K562 (cell line): ENCODE data around the gene SMC5. TPM values are rescaled to one million over a fixed set of nuclear protein-coding genes. Genes with fewer than 3 reads are reported as not detected.

Experiments
- ATAC-seq: fragments of 200-7000 bp; cut with Tn5 transposase; 3 replicates; pipeline ENCODE4 v1.9.1; 2020; ENCODE audit warnings: moderate library complexity
- BruUV-seq: library from RNA; stranded (reverse); fragments of 400-500 nt; replicated peaks from 2 replicates; lab custom pipeline; 2021; lab: Mats Ljungman, UMichigan
- CTCF ChIA-PET: fragments of 300-600 bp; formaldehyde crosslinking; extraction: SDS; loops from one replicate; lab custom pipeline; 2021; ENCODE audit warnings: low intra/inter-chr PET ratio; lab: Yijun Ruan, JAX
- POLR2A ChIA-PET: fragments of 300-600, 350-650 bp; sonication (Branson Sonifier 250); formaldehyde crosslinking; extraction: SDS; loops from one replicate; lab custom pipeline; 2021; ENCODE audit warnings: antibody characterized with exemption, inconsistent platforms; lab: Yijun Ruan, JAX
- DNase-seq, 4 experiments: peaks; one replicate each; pipeline versions ENCODE4 v3.0.0 to v3.0.0-alpha.2; 2011 to 2018; ENCODE audit warnings: low spot score in 3 of 4, mixed read lengths in 3 of 4; ENCODE audit errors: extremely low read depth in 1 of 4
- FAIRE-seq: peaks from 2 replicates; lab custom pipeline; 2011; peaks lifted over from hg19 to GRCh38; lab: Jason Lieb, UNC
- H2AFZ ChIP-seq: 2 replicates; pipeline ENCODE4 v1.6.0; 2011; ENCODE audit warnings: low read depth, low read length, control low read depth, inconsistent platforms
- H3K27ac ChIP-seq: fragments of 200-600 bp; 3 replicates; pipeline ENCODE4 v1.8.0; 2011; ENCODE audit warnings: low read depth, mild to moderate bottlenecking, control low read depth, inconsistent platforms, low read length, moderate library complexity, mixed read lengths; ENCODE audit errors: extremely low read depth
- H3K27me3 ChIP-seq, 2 experiments: fragments of 300-600 bp in 1 of 2; 2 replicates in 1 of 2; 3 replicates in 1 of 2; pipeline versions ENCODE4 v1.6.0 to v1.8.0; 2011; ENCODE audit warnings: inconsistent platforms in 2 of 2, low read length in 2 of 2, mild to moderate bottlenecking in 1 of 2, mixed read lengths in 1 of 2, moderate library complexity in 1 of 2; ENCODE audit not compliant: control insufficient read depth in 2 of 2, insufficient read depth in 2 of 2
- H3K36me3 ChIP-seq: fragments of 300-600 bp; 3 replicates; pipeline ENCODE4 v1.8.0; 2011; ENCODE audit warnings: mild to moderate bottlenecking, low read length, inconsistent platforms; ENCODE audit not compliant: control insufficient read depth, insufficient read depth
- H3K4me1 ChIP-seq, 2 experiments: fragments of 200-600 bp in 1 of 2; replicated peaks in 1 of 2; 2 replicates in 1 of 2; 3 replicates in 1 of 2; pipeline versions ENCODE4 v1.5.1 to v1.8.0; 2011; ENCODE audit warnings: inconsistent platforms in 2 of 2, low read length in 2 of 2, mild to moderate bottlenecking in 1 of 2, mixed read lengths in 1 of 2, moderate library complexity in 1 of 2; ENCODE audit not compliant: control insufficient read depth in 2 of 2, insufficient read depth in 2 of 2
- H3K4me2 ChIP-seq: 2 replicates; pipeline ENCODE4 v1.6.1; 2011; ENCODE audit warnings: low read length, control low read depth, inconsistent platforms, mixed read lengths; ENCODE audit not compliant: insufficient read depth
- H3K4me3 ChIP-seq: fragments of 200-600 bp; sonication (generic), shearing (Covaris generic); 2 replicates; pipeline ENCODE4 v1.5.1; 2016; ENCODE audit warnings: control low read depth, inconsistent platforms
- H3K79me2 ChIP-seq: fragments of 200-600 bp; 3 replicates; pipeline ENCODE4 v1.8.0; 2011; ENCODE audit warnings: low read length, inconsistent platforms; ENCODE audit not compliant: control insufficient read depth, insufficient read depth
- H3K9ac ChIP-seq, 2 experiments: 2 replicates each; pipeline versions ENCODE4 v1.6.0 to v1.6.1; 2011; ENCODE audit warnings: low read depth in 2 of 2, low read length in 2 of 2, control low read depth in 1 of 2, inconsistent platforms in 1 of 2, mild to moderate bottlenecking in 1 of 2, mixed read lengths in 1 of 2; ENCODE audit not compliant: insufficient read depth in 1 of 2
- H3K9me1 ChIP-seq: one replicate; pipeline ENCODE4 v1.6.0; 2011; ENCODE audit warnings: inconsistent platforms, mild to moderate bottlenecking, low read length, moderate library complexity; ENCODE audit not compliant: control insufficient read depth, insufficient read depth
- H3K9me3 ChIP-seq: replicated peaks from 2 replicates; pipeline ENCODE4 v1.5.1; 2011; ENCODE audit warnings: low read depth, low read length, inconsistent platforms; ENCODE audit not compliant: control insufficient read depth, insufficient read depth
- H4K20me1 ChIP-seq: replicated peaks from 2 replicates; pipeline ENCODE4 v1.6.1; 2011; ENCODE audit warnings: low read length, inconsistent platforms, mixed read lengths; ENCODE audit not compliant: control insufficient read depth, insufficient read depth
- ARID1B ChIP-seq: fragments of 450-650 bp; IDR thresholded peaks from 2 replicates; pipeline ENCODE4 v1.6.1; 2016; ENCODE audit warnings: antibody characterized with exemption, mild to moderate bottlenecking, inconsistent platforms
- FOXA1 ChIP-seq: fragments of 450-650 bp; IDR thresholded peaks from 2 replicates; pipeline ENCODE4 v1.6.1; 2016; ENCODE audit warnings: mild to moderate bottlenecking, borderline replicate concordance
- JUND ChIP-seq, 2 experiments: IDR thresholded peaks; 2 replicates in 1 of 2; 3 replicates in 1 of 2; pipeline ENCODE4 v1.6.1; 2011; ENCODE audit warnings: borderline replicate concordance in 2 of 2, low read depth in 2 of 2, low read length in 2 of 2, improper control_type of control experiment in 1 of 2, missing biosample characterization in 1 of 2, missing genetic modification characterization in 1 of 2, missing genetic modification reagents in 1 of 2
- MCM5 ChIP-seq: fragments of 450-650 bp; IDR thresholded peaks from 2 replicates; pipeline ENCODE4 v1.6.1; 2016; ENCODE audit warnings: low read depth
- MTA2 ChIP-seq: fragments of 450-650 bp; IDR thresholded peaks from 2 replicates; pipeline ENCODE4 v1.6.1; 2016; ENCODE audit warnings: low read depth
- MXD1 ChIP-seq: fragments of 250-450 bp; sonication (Bioruptor Pico); IDR thresholded peaks from 2 replicates; pipeline ENCODE4 v1.8.0; 2021; ENCODE audit warnings: borderline replicate concordance, mild to moderate bottlenecking, moderate library complexity; ENCODE audit not compliant: poor library complexity, severe bottlenecking
- POLR2AphosphoS5 ChIP-seq: IDR thresholded peaks from 2 replicates; pipeline ENCODE4 v1.6.1; 2011; ENCODE audit warnings: mild to moderate bottlenecking, low read depth, low read length, moderate library complexity; ENCODE audit not compliant: control insufficient read depth, insufficient read depth
- TRIM24 ChIP-seq, 2 experiments: fragments of 450-650 bp; IDR thresholded peaks; 2 replicates each; pipeline ENCODE4 v1.6.1; 2016
- ZNF140 ChIP-seq: fragments of 250-450 bp; sonication (Bioruptor Pico); IDR thresholded peaks from 2 replicates; pipeline ENCODE4 v1.8.0; 2021; ENCODE audit warnings: moderate library complexity, mild to moderate bottlenecking, inconsistent platforms
- ZNF584 ChIP-seq: fragments of 200-800 bp; sonication (Bioruptor generic); IDR thresholded peaks from 2 replicates; pipeline ENCODE4 v1.6.1; 2016; ENCODE audit warnings: low read depth, mild to moderate bottlenecking, missing genetic modification characterization, missing compliant biosample characterization
- WGBS: fragments of 100-300 bp; shearing (Covaris generic); methylation state at CpG from one replicate; pipeline ENCODE4 v1.1.6; 2016; ENCODE audit warnings: low coverage, mixed read lengths; ENCODE audit not compliant: insufficient coverage; ENCODE audit errors: missing lambda C conversion rate; 5-methylcytosine and 5-hydroxymethylcytosine counted together
- in situ Hi-C: fragments of 300-500 bp; cut with MboI; formaldehyde crosslinking; loops from 4 replicates; pipeline ENCODE4 v1.15.0; 2018; ENCODE audit warnings: inconsistent platforms, mixed read lengths
- intact Hi-C: fragments of 100-400 bp; cut with micrococcal nuclease; formaldehyde crosslinking; loops from 2 replicates; pipeline ENCODE4 v1.14.2; 2022
- polyA plus RNA-seq, 8 experiments: library from polyadenylated mRNA; depleted of rRNA in 4 of 8; stranded (reverse) in 5 of 8; unstranded in 3 of 8; fragments of >200 nt; fragmentation: Nextera tagmentation in 2 of 8; fragmentation: Illumina TruSeq in 1 of 8; extraction: Ambion mirVana in 2 of 8; extraction: Trizol in 1 of 8; gene quantifications; 2 replicates each; pipeline versions ENCODE4 v1.2.1 to v1.2.3, GENCODE V29; 2011 to 2014; ENCODE audit warnings: inconsistent platforms in 1 of 8, missing spikeins in 1 of 8
- total RNA-seq, 7 experiments: library from RNA; depleted of rRNA in 6 of 7; stranded (reverse); fragments of >200 nt in 6 of 7; fragmentation: Illumina TruSeq in 2 of 7; extraction: Trizol in 2 of 7; gene quantifications; 2 replicates each; pipeline versions ENCODE4 v1.2.1 to v1.2.3, GENCODE V29; 2011 to 2021; ENCODE audit warnings: low replicate concordance in 1 of 7
- TF ChIP-seq, protein P1 (sequence below): sonication (generic); IDR thresholded peaks from 2 replicates; pipeline ENCODE4 v1.6.1; 2016
- TF ChIP-seq, protein P2 (sequence below): fragments of 450-650 bp; IDR thresholded peaks from 2 replicates; pipeline ENCODE4 v1.6.1; 2016; ENCODE audit warnings: missing biosample characterization, missing genetic modification characterization

SMC5 gene
- total and polyA plus RNA-seq, 9 of the 15 experiments (the other 6 are each of a cell fraction or from before 2014, with no cell fraction given): 3.5 to 43.2 (median 21.4) TPM

DNA sequence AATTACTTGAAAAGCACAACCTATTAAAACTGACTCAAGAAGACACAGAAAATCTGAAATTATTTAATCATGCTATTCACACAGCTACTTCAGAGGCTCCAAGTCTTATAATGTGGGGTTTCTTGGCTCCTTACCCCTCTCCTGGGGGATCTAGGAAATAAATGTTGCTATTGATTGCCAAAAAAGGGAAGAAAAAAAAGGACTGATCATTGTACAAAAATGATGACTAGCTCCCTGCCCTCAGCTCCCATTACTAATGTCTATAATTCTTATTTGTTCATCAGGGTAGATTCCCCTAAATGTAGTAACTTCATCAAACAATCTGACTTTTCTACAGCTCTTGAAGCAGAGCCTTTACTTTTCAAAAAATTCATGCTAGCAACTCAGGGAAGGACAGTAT lies 3.3 kb upstream of the SMC5 start:
- FAIRE-seq: no peak
- H3K4me1 ChIP-seq: peaks cover 18 to 22% of the 10 kb centered on the region in 2 experiments; a peak in 4 of 5 replicates
- no peaks in the 10 kb centered on the region for H3K9me3 ChIP-seq
- H3K4me2 ChIP-seq: peak overlapping the region; percentile 75
- ChIA-PET CTCF (no interaction called here), POLR2A (interaction anchor here (0.7 to 1.7 kb wide), 3 partner anchors 13 to 163 kb away, joined by 3 to 4 read pairs (median 4); no protein-coding TSS in a partner anchor)
- H3K27ac ChIP-seq: peak overlapping the region; percentile 37; the same call in 2 of the 3 replicates
- no TSS peak for BruUV-seq
- peak overlapping the region in 1 of 2 experiments; percentile 66; a peak in 2 of 4 replicates for H3K9ac ChIP-seq
- peak overlapping the region; percentile 76 for H2AFZ ChIP-seq
- in situ Hi-C loops: no loop called here
- ATAC-seq: no peak
- no peak for DNase-seq
- TF ChIP-seq MCM5 (no peak), ZNF584 (no peak), FOXA1 (no peak)
- intact Hi-C loops: loop anchor here (5.0 to 10.0 kb wide), 2 partner anchors 162 to 229 kb away; no protein-coding TSS in a partner anchor
- H4K20me1 ChIP-seq: 0 out of 2 replicates have a peak, but pooled peaks cover 6% of the 10 kb centered on the region
- H3K27me3 ChIP-seq: no peaks in the 10 kb centered on the region
- H3K4me3 ChIP-seq: peak overlapping the region; percentile 20; the same call in 1 of the 2 replicates
- no peaks in the 10 kb centered on the region for H3K9me1 ChIP-seq
- peaks cover 19% of the 10 kb centered on the region for H3K79me2 ChIP-seq
- peaks cover 4% of the 10 kb centered on the region; the same call in 1 of the 3 replicates for H3K36me3 ChIP-seq

- peak overlapping the region; percentile 75 for H3K4me2 ChIP-seq
- BruUV-seq: no TSS peak
- peaks cover 19 to 22% of the 10 kb centered on the region in 2 experiments; a peak in 4 of 5 replicates for H3K4me1 ChIP-seq
- POLR2A ChIA-PET: interaction anchor here (0.7 to 1.9 kb wide), 4 partner anchors 14 to 162 kb away, joined by 3 to 10 read pairs (median 4); no protein-coding TSS in a partner anchor
- DNase-seq (peak; percentile 12 to 75 (median 38)), FAIRE-seq (peak; percentile 93), ATAC-seq (peak; percentile 43)
- no peaks in the 10 kb centered on the region for H3K9me1 ChIP-seq
- no peaks in the 10 kb centered on the region for H3K27me3 ChIP-seq
- CTCF ChIA-PET: no interaction called here
- 0% methylated on average over 7 of the region's 7 CpGs for WGBS
- H3K4me3 ChIP-seq: peak overlapping the region; percentile 20
- H3K27ac ChIP-seq: peak overlapping the region; percentile 37
- in situ Hi-C loops: no loop called here
- intact Hi-C loops: loop anchor here (5.0 to 10.0 kb wide), 2 partner anchors 161 to 229 kb away; no protein-coding TSS in a partner anchor
- peaks cover 10% of the 10 kb centered on the region; the same call in 2 of the 3 replicates for H3K36me3 ChIP-seq
- H3K9ac ChIP-seq: peak overlapping the region in 1 of 2 experiments; percentile 66; a peak in 2 of 4 replicates
- peak overlapping the region; percentile 76 for H2AFZ ChIP-seq
- no peaks in the 10 kb centered on the region for H3K9me3 ChIP-seq
- peaks cover 26% of the 10 kb centered on the region for H3K79me2 ChIP-seq
- peaks cover 6% of the 10 kb centered on the region; the same call in 1 of the 2 replicates for H4K20me1 ChIP-seq
- TF ChIP-seq, protein P1, sequence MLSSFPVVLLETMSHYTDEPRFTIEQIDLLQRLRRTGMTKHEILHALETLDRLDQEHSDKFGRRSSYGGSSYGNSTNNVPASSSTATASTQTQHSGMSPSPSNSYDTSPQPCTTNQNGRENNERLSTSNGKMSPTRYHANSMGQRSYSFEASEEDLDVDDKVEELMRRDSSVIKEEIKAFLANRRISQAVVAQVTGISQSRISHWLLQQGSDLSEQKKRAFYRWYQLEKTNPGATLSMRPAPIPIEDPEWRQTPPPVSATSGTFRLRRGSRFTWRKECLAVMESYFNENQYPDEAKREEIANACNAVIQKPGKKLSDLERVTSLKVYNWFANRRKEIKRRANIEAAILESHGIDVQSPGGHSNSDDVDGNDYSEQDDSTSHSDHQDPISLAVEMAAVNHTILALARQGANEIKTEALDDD: peak; percentile 57
- peak; percentile 52 to 66 for TF ChIP-seq TRIM24 (IDR thresholded peaks at IDR 0.05)
- TF ChIP-seq JUND (IDR thresholded peaks at IDR 0.05; ENCODE audit: borderline replicate concordance, low read depth, low read length): no peak
- peak; percentile 25; the same call in 1 of the 3 replicates for TF ChIP-seq JUND (tag; IDR thresholded peaks at IDR 0.05; ENCODE audit: borderline replicate concordance, low read depth, low read length)
- TF ChIP-seq ZNF140 (CRISPR knock-in tag): no peak
- peak; percentile 86 for TF ChIP-seq POLR2AphosphoS5
- peak; percentile 87 for TF ChIP-seq ARID1B
- TF ChIP-seq, protein P2, sequence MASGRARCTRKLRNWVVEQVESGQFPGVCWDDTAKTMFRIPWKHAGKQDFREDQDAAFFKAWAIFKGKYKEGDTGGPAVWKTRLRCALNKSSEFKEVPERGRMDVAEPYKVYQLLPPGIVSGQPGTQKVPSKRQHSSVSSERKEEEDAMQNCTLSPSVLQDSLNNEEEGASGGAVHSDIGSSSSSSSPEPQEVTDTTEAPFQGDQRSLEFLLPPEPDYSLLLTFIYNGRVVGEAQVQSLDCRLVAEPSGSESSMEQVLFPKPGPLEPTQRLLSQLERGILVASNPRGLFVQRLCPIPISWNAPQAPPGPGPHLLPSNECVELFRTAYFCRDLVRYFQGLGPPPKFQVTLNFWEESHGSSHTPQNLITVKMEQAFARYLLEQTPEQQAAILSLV (tag): no peak
- TF ChIP-seq MTA2: peak; percentile 72
- TF ChIP-seq MXD1: no peak
These were observed 2.6 kb upstream of the SMC5 start for GRCh38 chr9:70256123-70256551.
